Fibroblast of lung (primary cell): Measurements from ENCODE around the gene SCAPER.

Experiments used
- EZH2 ChIP-seq: IDR thresholded peaks from 2 replicates; pipeline ENCODE4 v1.5.1; 2012; ENCODE audit warnings: low read length, control low read depth, mild to moderate bottlenecking; ENCODE audit errors: missing control alignments
- TF ChIP-seq, protein P1 (sequence below), 2 donors: IDR thresholded peaks in 1 of 2; conservative IDR thresholded peaks in 1 of 2; 1 replicate in 1 of 2; 2 replicates in 1 of 2; pipeline ENCODE4 v1.5.1; 2011 to 2012; ENCODE audit warnings: low read length in 2 of 2, control low read depth in 1 of 2, inconsistent platforms in 1 of 2, low read depth in 1 of 2, mild to moderate bottlenecking in 1 of 2

DNA sequence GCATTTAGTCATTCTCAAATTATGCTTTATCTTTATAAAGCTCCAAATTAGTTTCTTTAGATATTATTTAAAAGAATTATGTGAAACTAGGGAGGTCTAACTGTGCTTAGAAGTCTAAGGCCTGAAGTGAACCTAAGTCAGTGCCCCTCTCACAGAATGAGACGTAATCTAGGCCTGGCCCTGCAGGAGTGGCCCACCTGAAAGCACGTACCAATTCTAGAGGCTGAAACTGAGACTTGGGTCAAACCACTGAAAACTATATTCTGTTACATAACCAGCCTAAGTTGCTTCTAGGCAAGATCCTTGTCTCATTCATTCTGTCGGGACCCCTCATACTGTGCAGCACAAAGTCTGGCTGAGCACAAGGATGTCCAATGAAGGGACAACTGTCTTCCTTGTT, 424.9 kb downstream of the SCAPER start:
- TF ChIP-seq, protein P1, sequence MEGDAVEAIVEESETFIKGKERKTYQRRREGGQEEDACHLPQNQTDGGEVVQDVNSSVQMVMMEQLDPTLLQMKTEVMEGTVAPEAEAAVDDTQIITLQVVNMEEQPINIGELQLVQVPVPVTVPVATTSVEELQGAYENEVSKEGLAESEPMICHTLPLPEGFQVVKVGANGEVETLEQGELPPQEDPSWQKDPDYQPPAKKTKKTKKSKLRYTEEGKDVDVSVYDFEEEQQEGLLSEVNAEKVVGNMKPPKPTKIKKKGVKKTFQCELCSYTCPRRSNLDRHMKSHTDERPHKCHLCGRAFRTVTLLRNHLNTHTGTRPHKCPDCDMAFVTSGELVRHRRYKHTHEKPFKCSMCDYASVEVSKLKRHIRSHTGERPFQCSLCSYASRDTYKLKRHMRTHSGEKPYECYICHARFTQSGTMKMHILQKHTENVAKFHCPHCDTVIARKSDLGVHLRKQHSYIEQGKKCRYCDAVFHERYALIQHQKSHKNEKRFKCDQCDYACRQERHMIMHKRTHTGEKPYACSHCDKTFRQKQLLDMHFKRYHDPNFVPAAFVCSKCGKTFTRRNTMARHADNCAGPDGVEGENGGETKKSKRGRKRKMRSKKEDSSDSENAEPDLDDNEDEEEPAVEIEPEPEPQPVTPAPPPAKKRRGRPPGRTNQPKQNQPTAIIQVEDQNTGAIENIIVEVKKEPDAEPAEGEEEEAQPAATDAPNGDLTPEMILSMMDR (conservative IDR thresholded peaks at IDR 0.05 in 1 of 2, IDR thresholded peaks at IDR 0.05 in 1 of 2; ENCODE audit: low read depth in 1 of 2, low read length in 2 of 2) = no peak
- TF ChIP-seq EZH2 = no peak
